HG03342 (cell line): ENCODE data around the gene AK5.

Experiments
- ATAC-seq: cut with Tn5 transposase; IDR thresholded peaks from one replicate; pipeline ENCODE4 v1.9.1; 2021; ENCODE audit warnings: mild to moderate bottlenecking, moderate library complexity; ENCODE audit not compliant: unreplicated experiment

AK5 gene

GRCh38 chr1:77571642-77572041 is 289.8 kb downstream of the AK5 start:
- no peak for ATAC-seq

GRCh38 chr1:77579547-77579946 is 297.7 kb downstream of the AK5 start:
- ATAC-seq: no peak

- ATAC-seq: peak; percentile 50
Measured at GRCh38 chr1:77582905-77583304, 301.1 kb downstream of the AK5 start.

- ATAC-seq: no peak
Measured at GRCh38 chr1:77583483-77583882, 301.7 kb downstream of the AK5 start.

- ATAC-seq: no peak
Measured at GRCh38 chr1:77584884-77585283, 303.1 kb downstream of the AK5 start.

GRCh38 chr1:77585610-77586314 is 303.9 kb downstream of the AK5 start:
- no peak for ATAC-seq

GRCh38 chr1:77589231-77589630 is 307.4 kb downstream of the AK5 start:
- ATAC-seq: no peak

- ATAC-seq: no peak
Measured at GRCh38 chr1:77590651-77591050, 308.8 kb downstream of the AK5 start.

GRCh38 chr1:77592906-77593305 is 311.1 kb downstream of the AK5 start:
- no peak for ATAC-seq

GRCh38 chr1:77594366-77595112 is 312.7 kb downstream of the AK5 start:
- ATAC-seq: peak; percentile 92

- ATAC-seq: no peak
Measured at GRCh38 chr1:77597310-77597709, 315.5 kb downstream of the AK5 start.

- no peak for ATAC-seq
Measured at GRCh38 chr1:77605246-77606026, 323.6 kb downstream of the AK5 start.

- no peak for ATAC-seq
Measured at GRCh38 chr1:77608893-77609292, 327.1 kb downstream of the AK5 start.
